NB4 (cell line): ENCODE measurements around the gene OR2A2.

Experiments used
- POLR2A ChIP-seq: IDR thresholded peaks from 2 replicates; pipeline ENCODE4 v1.6.1; 2011; ENCODE audit warnings: mild to moderate bottlenecking; ENCODE audit not compliant: insufficient read length; ENCODE audit errors: extremely low read depth
- TF ChIP-seq, protein P1 (sequence below): IDR thresholded peaks from one replicate; pipeline ENCODE4 v1.5.1; 2012; ENCODE audit warnings: low read depth, low read length
- TF ChIP-seq, protein P2 (sequence below): IDR thresholded peaks from 2 replicates; pipeline ENCODE4 v1.6.1; 2011; ENCODE audit warnings: low read depth, low read length

DNA sequence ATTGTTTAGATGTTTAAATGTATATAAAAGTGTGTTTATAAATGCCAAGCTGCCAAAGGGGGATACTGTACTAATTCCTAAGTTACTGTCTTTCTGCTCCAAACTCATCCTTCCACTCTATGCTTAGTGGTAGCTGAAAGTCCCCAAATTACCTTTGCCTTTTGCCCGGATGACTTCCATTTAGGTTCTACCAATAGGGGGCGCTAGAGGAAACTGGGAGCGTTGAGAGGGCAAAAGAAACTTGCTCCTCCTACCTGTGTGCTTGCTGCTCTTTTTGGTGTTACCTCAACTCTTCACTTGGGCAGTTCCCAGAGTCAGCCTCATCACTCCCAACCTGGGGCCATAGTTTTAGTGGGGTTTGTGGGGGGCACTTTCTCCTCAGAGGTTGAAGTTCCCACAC, 45.7 kb upstream of the OR2A2 start:
- TF ChIP-seq POLR2A: no peak
- TF ChIP-seq, protein P1, sequence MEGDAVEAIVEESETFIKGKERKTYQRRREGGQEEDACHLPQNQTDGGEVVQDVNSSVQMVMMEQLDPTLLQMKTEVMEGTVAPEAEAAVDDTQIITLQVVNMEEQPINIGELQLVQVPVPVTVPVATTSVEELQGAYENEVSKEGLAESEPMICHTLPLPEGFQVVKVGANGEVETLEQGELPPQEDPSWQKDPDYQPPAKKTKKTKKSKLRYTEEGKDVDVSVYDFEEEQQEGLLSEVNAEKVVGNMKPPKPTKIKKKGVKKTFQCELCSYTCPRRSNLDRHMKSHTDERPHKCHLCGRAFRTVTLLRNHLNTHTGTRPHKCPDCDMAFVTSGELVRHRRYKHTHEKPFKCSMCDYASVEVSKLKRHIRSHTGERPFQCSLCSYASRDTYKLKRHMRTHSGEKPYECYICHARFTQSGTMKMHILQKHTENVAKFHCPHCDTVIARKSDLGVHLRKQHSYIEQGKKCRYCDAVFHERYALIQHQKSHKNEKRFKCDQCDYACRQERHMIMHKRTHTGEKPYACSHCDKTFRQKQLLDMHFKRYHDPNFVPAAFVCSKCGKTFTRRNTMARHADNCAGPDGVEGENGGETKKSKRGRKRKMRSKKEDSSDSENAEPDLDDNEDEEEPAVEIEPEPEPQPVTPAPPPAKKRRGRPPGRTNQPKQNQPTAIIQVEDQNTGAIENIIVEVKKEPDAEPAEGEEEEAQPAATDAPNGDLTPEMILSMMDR: peak; percentile 50
- TF ChIP-seq, protein P2, sequence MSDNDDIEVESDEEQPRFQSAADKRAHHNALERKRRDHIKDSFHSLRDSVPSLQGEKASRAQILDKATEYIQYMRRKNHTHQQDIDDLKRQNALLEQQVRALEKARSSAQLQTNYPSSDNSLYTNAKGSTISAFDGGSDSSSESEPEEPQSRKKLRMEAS: no peak
